ENCODE data around the gene CAMTA1.

DNA sequence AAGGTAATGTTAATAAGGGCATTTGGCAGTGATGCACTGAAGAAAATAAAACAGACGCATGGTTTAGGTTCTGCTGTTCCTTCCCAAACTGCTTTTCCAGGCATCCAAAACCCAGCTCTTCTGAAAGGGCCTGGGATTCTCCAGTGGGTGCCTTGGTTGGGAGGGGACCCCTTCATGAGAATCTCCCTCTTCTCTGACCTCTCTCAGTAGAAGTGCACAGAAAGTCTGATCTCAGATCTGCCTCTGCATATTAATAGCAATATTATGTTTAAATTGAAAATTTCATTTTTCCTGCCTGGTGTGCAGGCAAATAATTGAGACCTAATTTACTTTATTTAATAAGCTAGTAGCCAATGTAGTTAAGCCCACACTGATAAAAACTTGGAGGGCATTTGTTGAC is 260.6 kb downstream of the CAMTA1 start:
- TF ChIP-seq, protein P1, sequence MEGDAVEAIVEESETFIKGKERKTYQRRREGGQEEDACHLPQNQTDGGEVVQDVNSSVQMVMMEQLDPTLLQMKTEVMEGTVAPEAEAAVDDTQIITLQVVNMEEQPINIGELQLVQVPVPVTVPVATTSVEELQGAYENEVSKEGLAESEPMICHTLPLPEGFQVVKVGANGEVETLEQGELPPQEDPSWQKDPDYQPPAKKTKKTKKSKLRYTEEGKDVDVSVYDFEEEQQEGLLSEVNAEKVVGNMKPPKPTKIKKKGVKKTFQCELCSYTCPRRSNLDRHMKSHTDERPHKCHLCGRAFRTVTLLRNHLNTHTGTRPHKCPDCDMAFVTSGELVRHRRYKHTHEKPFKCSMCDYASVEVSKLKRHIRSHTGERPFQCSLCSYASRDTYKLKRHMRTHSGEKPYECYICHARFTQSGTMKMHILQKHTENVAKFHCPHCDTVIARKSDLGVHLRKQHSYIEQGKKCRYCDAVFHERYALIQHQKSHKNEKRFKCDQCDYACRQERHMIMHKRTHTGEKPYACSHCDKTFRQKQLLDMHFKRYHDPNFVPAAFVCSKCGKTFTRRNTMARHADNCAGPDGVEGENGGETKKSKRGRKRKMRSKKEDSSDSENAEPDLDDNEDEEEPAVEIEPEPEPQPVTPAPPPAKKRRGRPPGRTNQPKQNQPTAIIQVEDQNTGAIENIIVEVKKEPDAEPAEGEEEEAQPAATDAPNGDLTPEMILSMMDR (IDR thresholded peaks at IDR 0.05): no peak
- TF ChIP-seq SMC3 (IDR thresholded peaks at IDR 0.05; ENCODE audit: low read depth, low read length): no peak
- TF ChIP-seq EP300 (IDR thresholded peaks at IDR 0.05; ENCODE audit: borderline replicate concordance in 1 of 2, low read depth in 1 of 2, low read length in 1 of 2): no peak
- no peak for TF ChIP-seq RFX5 (IDR thresholded peaks at IDR 0.05; ENCODE audit: low read length)
- TF ChIP-seq TCF12 (IDR thresholded peaks at IDR 0.05): no peak
- TF ChIP-seq GABPA (IDR thresholded peaks at IDR 0.05; ENCODE audit: low read depth): no peak
- TF ChIP-seq, protein P2, sequence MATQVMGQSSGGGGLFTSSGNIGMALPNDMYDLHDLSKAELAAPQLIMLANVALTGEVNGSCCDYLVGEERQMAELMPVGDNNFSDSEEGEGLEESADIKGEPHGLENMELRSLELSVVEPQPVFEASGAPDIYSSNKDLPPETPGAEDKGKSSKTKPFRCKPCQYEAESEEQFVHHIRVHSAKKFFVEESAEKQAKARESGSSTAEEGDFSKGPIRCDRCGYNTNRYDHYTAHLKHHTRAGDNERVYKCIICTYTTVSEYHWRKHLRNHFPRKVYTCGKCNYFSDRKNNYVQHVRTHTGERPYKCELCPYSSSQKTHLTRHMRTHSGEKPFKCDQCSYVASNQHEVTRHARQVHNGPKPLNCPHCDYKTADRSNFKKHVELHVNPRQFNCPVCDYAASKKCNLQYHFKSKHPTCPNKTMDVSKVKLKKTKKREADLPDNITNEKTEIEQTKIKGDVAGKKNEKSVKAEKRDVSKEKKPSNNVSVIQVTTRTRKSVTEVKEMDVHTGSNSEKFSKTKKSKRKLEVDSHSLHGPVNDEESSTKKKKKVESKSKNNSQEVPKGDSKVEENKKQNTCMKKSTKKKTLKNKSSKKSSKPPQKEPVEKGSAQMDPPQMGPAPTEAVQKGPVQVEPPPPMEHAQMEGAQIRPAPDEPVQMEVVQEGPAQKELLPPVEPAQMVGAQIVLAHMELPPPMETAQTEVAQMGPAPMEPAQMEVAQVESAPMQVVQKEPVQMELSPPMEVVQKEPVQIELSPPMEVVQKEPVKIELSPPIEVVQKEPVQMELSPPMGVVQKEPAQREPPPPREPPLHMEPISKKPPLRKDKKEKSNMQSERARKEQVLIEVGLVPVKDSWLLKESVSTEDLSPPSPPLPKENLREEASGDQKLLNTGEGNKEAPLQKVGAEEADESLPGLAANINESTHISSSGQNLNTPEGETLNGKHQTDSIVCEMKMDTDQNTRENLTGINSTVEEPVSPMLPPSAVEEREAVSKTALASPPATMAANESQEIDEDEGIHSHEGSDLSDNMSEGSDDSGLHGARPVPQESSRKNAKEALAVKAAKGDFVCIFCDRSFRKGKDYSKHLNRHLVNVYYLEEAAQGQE (IDR thresholded peaks at IDR 0.05; ENCODE audit: low read depth, low read length): no peak
- TF ChIP-seq POLR2AphosphoS5 (IDR thresholded peaks at IDR 0.05; ENCODE audit: low read depth, low read length): no peak
